ENCODE data around the gene MRPL58.
"Not testable (repeated sequence)": the region's sequence is repeated elsewhere in the genome, so short reads cannot be mapped to it uniquely, and the experiment has no call there.

The MRPL58 gene

DNA sequence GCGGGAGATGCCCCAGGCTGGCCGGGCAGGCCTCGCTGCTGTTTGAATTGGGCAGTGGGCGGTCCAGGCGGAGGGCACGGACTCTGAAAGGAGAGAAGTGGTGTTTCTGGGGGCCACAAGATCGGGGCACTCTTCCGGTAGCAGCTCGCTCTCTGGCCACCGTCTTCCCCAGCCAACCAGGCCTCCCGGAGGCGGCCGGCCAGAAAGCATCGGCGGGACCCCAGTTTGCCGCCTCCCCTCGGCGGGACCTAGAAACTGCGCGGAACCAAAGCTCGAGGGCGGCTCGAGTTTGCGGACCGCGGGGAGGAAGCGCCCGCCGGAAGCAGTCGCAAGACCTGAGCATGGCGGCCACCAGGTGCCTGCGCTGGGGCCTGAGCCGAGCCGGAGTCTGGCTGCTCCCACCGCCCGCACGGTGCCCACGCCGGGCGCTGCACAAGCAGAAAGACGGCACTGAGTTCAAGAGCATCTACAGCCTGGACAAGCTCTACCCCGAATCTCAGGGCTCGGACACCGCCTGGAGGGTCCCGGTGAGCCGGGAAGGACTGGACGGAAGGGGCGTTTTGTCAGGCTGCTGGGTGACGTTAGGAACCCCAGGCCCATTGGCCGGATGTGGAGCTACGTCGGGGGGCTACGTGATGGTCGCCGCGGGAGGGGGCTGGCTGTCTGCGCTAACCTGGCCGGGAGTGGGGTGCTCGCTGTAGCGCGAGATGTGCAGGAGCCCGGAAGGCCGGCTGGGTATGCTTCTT is at the start of gene MRPL58:
TSS of gene MRPL58 (plus strand) at position 325 of the 746 bp plus-strand sequence. CDS start at position 342, 17 bp downstream.
- H3K36me3 ChIP-seq (ENCODE audit: control insufficient read depth in 1 of 2, insufficient read depth in 2 of 2, low read length in 2 of 2): peaks cover 4 to 7% of the 10 kb centered on the region in 2 donors
- H3K27ac ChIP-seq (ENCODE audit: low read depth, low read length): peak within 1 kb of the TSS; percentile 15
- H3K4me1 ChIP-seq (ENCODE audit: control insufficient read depth in 1 of 2, insufficient read depth in 2 of 2, low read length in 2 of 2): peaks cover 13 to 22% of the 10 kb centered on the region in 2 donors
- H3K4me3 ChIP-seq (ENCODE audit: low read depth in 1 of 2, low read length in 2 of 2): peak within 1 kb of the TSS; percentile 72 to 97
- H3K9me3 ChIP-seq (ENCODE audit: control insufficient read depth in 1 of 2, low read length in 2 of 2): no peaks in the 10 kb centered on the region
- peak within 1 kb of the TSS; percentile 74 to 83 for H3K9ac ChIP-seq (ENCODE audit: low read depth in 1 of 2, low read length in 2 of 2)
- no peaks in the 10 kb centered on the region for H3K27me3 ChIP-seq (ENCODE audit: control insufficient read depth in 1 of 2, insufficient read depth in 2 of 2, low read length in 2 of 2)

DNA sequence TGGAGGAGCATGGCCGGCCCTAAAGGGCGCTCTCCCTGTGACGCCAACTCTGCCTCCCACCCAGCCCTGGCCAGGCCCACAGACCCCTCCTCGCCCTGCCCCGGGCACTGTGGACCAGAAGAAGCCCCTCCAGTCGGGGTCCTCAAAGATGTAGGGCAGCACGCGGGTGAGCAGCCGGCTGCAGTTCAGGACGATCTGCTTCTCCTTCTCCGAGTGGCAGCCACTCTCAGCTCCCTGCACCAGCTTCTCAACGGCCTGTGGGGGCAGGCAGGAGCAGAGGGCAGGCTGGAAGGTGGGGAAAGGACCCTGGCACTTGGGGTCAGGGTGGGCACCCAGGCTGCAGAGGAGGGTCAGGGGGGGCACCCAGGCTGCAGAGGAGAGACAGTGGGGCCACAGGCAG is 48.8 kb upstream of the MRPL58 start:
- no peak overlapping the region for H3K9ac ChIP-seq (ENCODE audit: low read depth in 1 of 2, low read length in 2 of 2)
- no peaks in the 10 kb centered on the region for H3K27me3 ChIP-seq (ENCODE audit: control insufficient read depth in 1 of 2, insufficient read depth in 2 of 2, low read length in 2 of 2)

DNA sequence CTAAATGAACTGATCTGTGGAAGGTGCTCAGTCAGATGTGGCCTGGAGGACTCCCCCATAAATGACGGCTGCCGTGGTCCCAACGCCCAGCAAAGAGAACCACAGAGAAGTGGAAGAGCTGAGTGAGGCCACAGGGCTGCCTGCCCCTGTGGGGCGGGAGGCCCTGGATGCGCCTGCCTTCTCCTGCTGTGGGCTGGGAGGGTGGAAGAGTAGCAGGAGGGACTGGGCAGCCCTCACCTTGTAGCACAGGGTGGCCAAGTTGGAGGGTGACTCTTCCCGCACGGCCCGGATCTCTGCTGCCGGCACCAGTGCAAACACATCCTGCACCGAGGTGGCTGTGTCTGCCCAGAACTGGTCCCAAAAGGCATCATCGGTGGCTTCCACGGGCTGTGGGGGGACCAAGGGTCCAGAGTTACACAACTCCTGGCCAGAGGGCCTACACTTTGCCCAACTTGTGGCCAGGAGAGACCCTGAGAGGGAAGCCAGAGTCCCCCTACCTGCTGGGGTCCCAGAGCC is 48.2 kb upstream of the MRPL58 start:
- no peaks in the 10 kb centered on the region for H3K27me3 ChIP-seq (ENCODE audit: control insufficient read depth in 1 of 2, insufficient read depth in 2 of 2, low read length in 2 of 2)
- no peak overlapping the region for H3K9ac ChIP-seq (ENCODE audit: low read depth in 1 of 2, low read length in 2 of 2)
- H3K4me1 ChIP-seq (ENCODE audit: control insufficient read depth in 1 of 2, insufficient read depth in 2 of 2, low read length in 2 of 2): peaks cover 16 to 25% of the 10 kb centered on the region in 2 donors
- no peak overlapping the region for H3K4me3 ChIP-seq (ENCODE audit: low read depth in 1 of 2, low read length in 2 of 2)
- no peak overlapping the region for H3K27ac ChIP-seq (ENCODE audit: low read depth, low read length)
- H3K36me3 ChIP-seq (ENCODE audit: control insufficient read depth in 1 of 2, insufficient read depth in 2 of 2, low read length in 2 of 2): peaks cover 7 to 34% of the 10 kb centered on the region in 2 donors
- no peaks in the 10 kb centered on the region for H3K9me3 ChIP-seq (ENCODE audit: control insufficient read depth in 1 of 2, low read length in 2 of 2)

More for the DNA sequence above, 48.8 kb upstream of the MRPL58 start:
- H3K36me3 ChIP-seq (ENCODE audit: control insufficient read depth in 1 of 2, insufficient read depth in 2 of 2, low read length in 2 of 2): peaks cover 7 to 34% of the 10 kb centered on the region in 2 donors
- H3K4me3 ChIP-seq (ENCODE audit: low read depth in 1 of 2, low read length in 2 of 2): no peak overlapping the region
- H3K9me3 ChIP-seq (ENCODE audit: control insufficient read depth in 1 of 2, low read length in 2 of 2): no peaks in the 10 kb centered on the region
- no peak overlapping the region for H3K27ac ChIP-seq (ENCODE audit: low read depth, low read length)
- peaks cover 12 to 19% of the 10 kb centered on the region in 2 donors for H3K4me1 ChIP-seq (ENCODE audit: control insufficient read depth in 1 of 2, insufficient read depth in 2 of 2, low read length in 2 of 2)

DNA sequence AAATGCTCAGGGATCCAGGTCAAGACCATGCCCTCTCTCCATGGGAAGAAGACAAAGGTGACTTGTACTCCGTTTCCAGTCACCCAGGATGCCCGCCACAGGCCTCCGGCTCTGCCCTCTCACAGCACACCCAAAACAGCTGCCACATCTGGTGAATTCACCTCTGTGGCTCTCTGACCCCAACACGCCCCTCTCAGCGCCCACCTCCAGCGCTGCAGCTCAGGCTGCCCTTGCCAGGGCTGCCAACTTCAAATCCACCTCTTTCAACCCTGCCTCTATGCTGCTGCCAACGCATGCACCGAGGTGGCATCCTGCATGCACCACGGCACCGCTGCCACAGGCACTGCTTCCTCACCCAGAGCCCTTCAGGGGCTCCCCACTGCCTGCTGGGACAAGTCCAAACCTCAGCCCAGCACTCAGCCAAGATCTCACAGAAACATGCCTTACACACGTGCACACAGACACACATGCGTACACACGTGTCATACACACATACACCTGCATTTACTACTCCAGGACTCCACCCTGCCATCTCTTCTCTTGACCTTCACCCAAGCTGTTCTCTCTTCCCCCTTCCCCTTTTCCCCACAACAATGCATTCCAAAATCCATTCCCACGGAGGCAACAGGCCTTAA is 47.4 kb upstream of the MRPL58 start:
- Histone ChIP-seq H3K27me3 (ENCODE audit: control insufficient read depth in 1 of 2, insufficient read depth in 2 of 2, low read length in 2 of 2) (no peaks in the 10 kb centered on the region), H3K9me3 (ENCODE audit: control insufficient read depth in 1 of 2, low read length in 2 of 2) (no peaks in the 10 kb centered on the region), H3K27ac (ENCODE audit: low read depth, low read length) (no peak overlapping the region), H3K4me1 (ENCODE audit: control insufficient read depth in 1 of 2, insufficient read depth in 2 of 2, low read length in 2 of 2) (peaks cover 15 to 29% of the 10 kb centered on the region in 2 donors), H3K9ac (ENCODE audit: low read depth in 1 of 2, low read length in 2 of 2) (no peak overlapping the region), H3K4me3 (ENCODE audit: low read depth in 1 of 2, low read length in 2 of 2) (no peak overlapping the region), H3K36me3 (ENCODE audit: control insufficient read depth in 1 of 2, insufficient read depth in 2 of 2, low read length in 2 of 2) (peaks cover 5 to 28% of the 10 kb centered on the region in 2 donors)

DNA sequence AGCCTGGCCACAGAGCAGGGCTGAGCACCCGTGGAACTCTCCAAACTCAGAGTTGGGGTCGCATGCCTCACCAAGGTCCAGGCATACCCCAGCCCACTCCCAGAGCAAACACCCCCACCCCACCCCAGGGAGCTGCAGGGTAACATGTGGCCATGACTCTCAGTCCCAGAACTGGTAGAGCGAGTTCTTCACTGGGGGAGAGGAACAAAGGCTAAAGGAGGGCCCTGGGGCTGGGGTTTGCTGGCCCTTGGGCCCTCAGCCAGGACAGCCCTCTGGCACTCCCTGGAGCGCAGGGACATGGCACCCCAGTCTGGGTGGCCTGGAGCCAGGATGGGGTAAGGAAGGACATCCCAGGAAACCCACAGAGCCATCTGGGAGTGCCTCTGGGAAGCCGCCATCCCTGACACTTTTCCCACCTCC is 44.1 kb upstream of the MRPL58 start:
- Histone ChIP-seq H3K27me3 (ENCODE audit: control insufficient read depth in 1 of 2, insufficient read depth in 2 of 2, low read length in 2 of 2) (peaks cover 0 to 4% of the 10 kb centered on the region in 2 donors), H3K9me3 (ENCODE audit: control insufficient read depth in 1 of 2, low read length in 2 of 2) (no peaks in the 10 kb centered on the region), H3K9ac (ENCODE audit: low read depth in 1 of 2, low read length in 2 of 2) (peak overlapping the region; percentile 23 to 57), H3K27ac (ENCODE audit: low read depth, low read length) (peak overlapping the region; percentile 31), H3K4me3 (ENCODE audit: low read depth in 1 of 2, low read length in 2 of 2) (peak overlapping the region in 1 of 2 donors; percentile 46), H3K4me1 (ENCODE audit: control insufficient read depth in 1 of 2, insufficient read depth in 2 of 2, low read length in 2 of 2) (peaks cover 25 to 50% of the 10 kb centered on the region in 2 donors), H3K36me3 (ENCODE audit: control insufficient read depth in 1 of 2, insufficient read depth in 2 of 2, low read length in 2 of 2) (peaks cover 0 to 8% of the 10 kb centered on the region in 2 donors)

DNA sequence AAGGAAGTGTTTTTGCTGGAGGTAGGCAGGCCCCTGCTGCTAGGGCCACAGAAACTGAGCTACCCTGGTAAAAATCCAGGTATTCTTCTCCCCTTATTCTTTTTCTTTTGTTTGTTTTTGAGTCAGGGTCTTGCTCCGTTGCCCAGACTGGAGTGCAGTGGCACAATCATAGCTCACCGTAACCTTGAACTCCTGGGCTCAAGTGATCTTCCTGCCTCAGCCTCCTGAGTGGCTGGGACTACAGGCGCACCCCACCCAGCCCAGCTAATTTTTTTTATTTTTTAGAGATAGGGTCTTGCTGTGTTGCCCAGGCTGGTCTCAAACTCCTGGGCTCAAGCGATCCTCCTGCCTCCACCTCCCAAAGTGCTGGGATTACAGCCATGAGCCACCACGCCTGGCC is 43.0 kb upstream of the MRPL58 start:
- peaks cover 25 to 56% of the 10 kb centered on the region in 2 donors for H3K4me1 ChIP-seq (ENCODE audit: control insufficient read depth in 1 of 2, insufficient read depth in 2 of 2, low read length in 2 of 2)
- not testable (repeated sequence) for H3K9ac ChIP-seq (ENCODE audit: low read depth in 1 of 2, low read length in 2 of 2); H3K9me3 ChIP-seq (ENCODE audit: control insufficient read depth in 1 of 2, low read length in 2 of 2); H3K4me3 ChIP-seq (ENCODE audit: low read depth in 1 of 2, low read length in 2 of 2); H3K36me3 ChIP-seq (ENCODE audit: control insufficient read depth in 1 of 2, insufficient read depth in 2 of 2, low read length in 2 of 2); H3K27me3 ChIP-seq (ENCODE audit: control insufficient read depth in 1 of 2, insufficient read depth in 2 of 2, low read length in 2 of 2); H3K27ac ChIP-seq (ENCODE audit: low read depth, low read length)

DNA sequence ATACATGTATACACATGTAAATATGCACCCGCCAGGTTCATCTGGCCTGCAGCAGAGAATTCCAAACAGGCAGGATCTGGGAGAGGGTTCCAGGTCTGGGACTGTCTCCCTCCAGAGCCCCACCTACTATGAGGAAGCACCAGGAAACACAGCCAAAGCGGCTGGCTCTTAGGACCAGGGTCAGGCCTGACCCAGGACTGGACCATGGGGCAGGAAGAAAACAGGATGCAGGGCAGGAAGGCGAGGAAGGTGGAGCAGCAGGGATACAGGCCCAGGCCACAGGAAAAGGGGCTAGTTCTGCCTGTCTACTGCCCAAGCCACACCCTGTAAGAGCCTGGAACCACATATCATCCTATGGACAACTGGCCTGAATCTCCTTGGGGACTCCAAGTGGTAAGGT is 42.1 kb upstream of the MRPL58 start:
- Histone ChIP-seq H3K36me3 (ENCODE audit: control insufficient read depth in 1 of 2, insufficient read depth in 2 of 2, low read length in 2 of 2) (no peaks in the 10 kb centered on the region), H3K9me3 (ENCODE audit: control insufficient read depth in 1 of 2, low read length in 2 of 2) (no peaks in the 10 kb centered on the region), H3K27me3 (ENCODE audit: control insufficient read depth in 1 of 2, insufficient read depth in 2 of 2, low read length in 2 of 2) (peaks cover 0 to 4% of the 10 kb centered on the region in 2 donors), H3K9ac (ENCODE audit: low read depth in 1 of 2, low read length in 2 of 2) (peak overlapping the region; percentile 71 to 91), H3K4me3 (ENCODE audit: low read depth in 1 of 2, low read length in 2 of 2) (peak overlapping the region; percentile 75 to 78), H3K4me1 (ENCODE audit: control insufficient read depth in 1 of 2, insufficient read depth in 2 of 2, low read length in 2 of 2) (peaks cover 28 to 53% of the 10 kb centered on the region in 2 donors), H3K27ac (ENCODE audit: low read depth, low read length) (peak overlapping the region; percentile 15)

DNA sequence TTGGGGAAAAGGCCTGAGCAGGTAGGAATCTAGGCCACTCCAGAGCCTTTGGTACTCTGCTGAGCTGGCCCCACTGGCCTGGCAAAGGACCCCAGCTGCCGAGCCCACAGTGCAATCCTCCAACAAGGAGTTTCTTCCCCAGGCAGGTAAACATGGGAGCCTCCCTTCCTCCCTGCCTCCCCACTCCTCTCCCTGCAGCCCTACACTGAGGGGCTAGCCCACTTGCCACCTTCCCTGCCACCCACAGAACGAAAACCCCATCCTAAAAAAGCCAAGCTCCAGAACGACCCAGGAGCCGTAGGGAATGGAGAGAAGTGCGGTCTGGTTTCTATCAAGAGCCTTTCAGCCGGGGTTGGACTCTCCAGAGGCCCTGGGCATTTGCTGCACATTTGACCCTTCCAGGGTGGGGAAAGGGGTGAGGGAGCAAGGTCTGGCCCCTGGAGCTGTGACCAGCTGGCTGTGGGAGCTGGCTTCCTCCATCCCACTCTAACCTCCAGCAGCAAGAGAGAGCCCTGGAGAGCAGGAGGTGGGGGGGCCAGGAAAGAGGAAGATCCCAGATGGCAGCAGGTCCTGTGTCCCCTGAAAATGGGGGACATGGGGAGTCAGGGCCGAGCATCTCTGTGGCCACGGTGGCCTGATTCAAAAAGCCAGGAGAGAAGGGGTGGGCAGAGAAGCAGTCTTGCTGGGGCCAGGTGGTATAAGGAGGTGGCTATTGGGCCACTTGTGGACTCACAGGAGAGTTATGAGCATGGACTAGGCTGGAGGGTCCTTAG is 41.2 kb upstream of the MRPL58 start:
- H3K27ac ChIP-seq (ENCODE audit: low read depth, low read length): no peak overlapping the region
- H3K4me1 ChIP-seq (ENCODE audit: control insufficient read depth in 1 of 2, insufficient read depth in 2 of 2, low read length in 2 of 2): peaks cover 29 to 54% of the 10 kb centered on the region in 2 donors
- peak overlapping the region; percentile 71 to 91 for H3K9ac ChIP-seq (ENCODE audit: low read depth in 1 of 2, low read length in 2 of 2)
- no peaks in the 10 kb centered on the region for H3K9me3 ChIP-seq (ENCODE audit: control insufficient read depth in 1 of 2, low read length in 2 of 2)
- H3K36me3 ChIP-seq (ENCODE audit: control insufficient read depth in 1 of 2, insufficient read depth in 2 of 2, low read length in 2 of 2): no peaks in the 10 kb centered on the region
- peak overlapping the region; percentile 75 to 78 for H3K4me3 ChIP-seq (ENCODE audit: low read depth in 1 of 2, low read length in 2 of 2)
- H3K27me3 ChIP-seq (ENCODE audit: control insufficient read depth in 1 of 2, insufficient read depth in 2 of 2, low read length in 2 of 2): peaks cover 0 to 4% of the 10 kb centered on the region in 2 donors

DNA sequence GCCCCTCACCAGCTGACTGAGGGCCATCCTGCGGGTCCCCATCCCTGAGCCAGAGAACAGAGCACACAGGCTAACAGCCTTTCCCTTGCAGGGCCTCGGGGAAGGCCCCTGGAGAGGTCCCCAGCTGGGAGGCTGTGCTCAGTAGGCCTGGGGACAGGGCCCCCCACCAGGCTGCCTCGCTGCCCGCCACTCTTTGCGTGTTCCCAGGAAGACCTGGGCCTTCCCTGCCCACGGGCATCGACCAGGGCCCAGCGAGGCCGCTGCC is 40.7 kb upstream of the MRPL58 start:
- H3K9me3 ChIP-seq (ENCODE audit: control insufficient read depth in 1 of 2, low read length in 2 of 2): no peaks in the 10 kb centered on the region
- peaks cover 29 to 54% of the 10 kb centered on the region in 2 donors for H3K4me1 ChIP-seq (ENCODE audit: control insufficient read depth in 1 of 2, insufficient read depth in 2 of 2, low read length in 2 of 2)
- H3K4me3 ChIP-seq (ENCODE audit: low read depth in 1 of 2, low read length in 2 of 2): peak overlapping the region; percentile 75 to 78
- H3K27me3 ChIP-seq (ENCODE audit: control insufficient read depth in 1 of 2, insufficient read depth in 2 of 2, low read length in 2 of 2): peaks cover 0 to 4% of the 10 kb centered on the region in 2 donors
- H3K27ac ChIP-seq (ENCODE audit: low read depth, low read length): peak overlapping the region; percentile 42
- H3K9ac ChIP-seq (ENCODE audit: low read depth in 1 of 2, low read length in 2 of 2): peak overlapping the region; percentile 71 to 91
- H3K36me3 ChIP-seq (ENCODE audit: control insufficient read depth in 1 of 2, insufficient read depth in 2 of 2, low read length in 2 of 2): no peaks in the 10 kb centered on the region
